Measurements from ENCODE around the gene TMEM156. TPM values are rescaled to one million over a fixed set of nuclear protein-coding genes. Genes with fewer than 3 reads are reported as not detected.

Gene TMEM156
- total RNA-seq, 2 donors from 2014 or later = not detected

DNA sequence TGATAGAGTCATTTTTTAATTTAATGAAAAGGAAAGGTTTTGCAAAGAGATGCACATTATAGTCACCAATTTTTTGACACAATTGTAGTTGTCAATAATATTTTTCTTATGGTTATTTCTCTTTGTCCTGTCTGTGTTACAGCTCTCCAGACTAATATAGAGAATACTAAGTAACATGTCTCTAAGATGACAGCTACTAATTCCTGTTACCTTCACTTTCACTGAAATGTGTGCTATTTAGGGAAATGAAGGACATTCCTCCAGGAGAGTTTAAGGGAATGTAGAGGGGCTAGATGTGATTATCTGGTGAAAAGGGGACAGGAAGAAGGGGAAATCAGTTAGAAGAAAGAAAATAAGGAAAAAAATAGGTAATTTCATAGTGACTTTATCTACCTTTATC, 31.2 kb upstream of the TMEM156 start:
- Histone ChIP-seq H3K4me1 (ENCODE audit: control insufficient read depth, insufficient read depth, low read length) (no peaks in the 10 kb centered on the region), H3K9ac (ENCODE audit: extremely low read depth, low read length, poor library complexity, severe bottlenecking) (no peak overlapping the region), H3K4me3 (ENCODE audit: low read length) (no peak overlapping the region), H3K27ac (ENCODE audit: low read depth, low read length) (no peak overlapping the region), H3K9me3 (ENCODE audit: control insufficient read depth, low read length) (no peaks in the 10 kb centered on the region), H3K36me3 (ENCODE audit: control insufficient read depth, insufficient read depth, low read length) (no peaks in the 10 kb centered on the region), H3K27me3 (ENCODE audit: control insufficient read depth, insufficient read depth, low read length, poor library complexity, severe bottlenecking) (no peaks in the 10 kb centered on the region)
- no peak for DNase-seq
- TF ChIP-seq, protein P1, sequence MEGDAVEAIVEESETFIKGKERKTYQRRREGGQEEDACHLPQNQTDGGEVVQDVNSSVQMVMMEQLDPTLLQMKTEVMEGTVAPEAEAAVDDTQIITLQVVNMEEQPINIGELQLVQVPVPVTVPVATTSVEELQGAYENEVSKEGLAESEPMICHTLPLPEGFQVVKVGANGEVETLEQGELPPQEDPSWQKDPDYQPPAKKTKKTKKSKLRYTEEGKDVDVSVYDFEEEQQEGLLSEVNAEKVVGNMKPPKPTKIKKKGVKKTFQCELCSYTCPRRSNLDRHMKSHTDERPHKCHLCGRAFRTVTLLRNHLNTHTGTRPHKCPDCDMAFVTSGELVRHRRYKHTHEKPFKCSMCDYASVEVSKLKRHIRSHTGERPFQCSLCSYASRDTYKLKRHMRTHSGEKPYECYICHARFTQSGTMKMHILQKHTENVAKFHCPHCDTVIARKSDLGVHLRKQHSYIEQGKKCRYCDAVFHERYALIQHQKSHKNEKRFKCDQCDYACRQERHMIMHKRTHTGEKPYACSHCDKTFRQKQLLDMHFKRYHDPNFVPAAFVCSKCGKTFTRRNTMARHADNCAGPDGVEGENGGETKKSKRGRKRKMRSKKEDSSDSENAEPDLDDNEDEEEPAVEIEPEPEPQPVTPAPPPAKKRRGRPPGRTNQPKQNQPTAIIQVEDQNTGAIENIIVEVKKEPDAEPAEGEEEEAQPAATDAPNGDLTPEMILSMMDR (conservative IDR thresholded peaks at IDR 0.05) = no peak
- no peaks in the 10 kb centered on the region for H3K9me3 Mint-ChIP-seq
- H3K4me3 Mint-ChIP-seq = no peak overlapping the region
- H3K27ac Mint-ChIP-seq = no peak overlapping the region
- no peaks in the 10 kb centered on the region for H3K27me3 Mint-ChIP-seq (ENCODE audit: insufficient read depth)
- H3K4me1 Mint-ChIP-seq = peaks cover 10% of the 10 kb centered on the region
- H3K36me3 Mint-ChIP-seq (ENCODE audit: low read depth) = no peaks in the 10 kb centered on the region

- Mint-ChIP-seq H3K4me3 (no peak overlapping the region), H3K4me1 (peaks cover 10% of the 10 kb centered on the region), H3K27ac (no peak overlapping the region), H3K9me3 (no peaks in the 10 kb centered on the region), H3K36me3 (ENCODE audit: low read depth) (no peaks in the 10 kb centered on the region), H3K27me3 (ENCODE audit: insufficient read depth) (no peaks in the 10 kb centered on the region)
- Histone ChIP-seq H3K4me1 (ENCODE audit: control insufficient read depth, insufficient read depth, low read length) (no peaks in the 10 kb centered on the region), H3K9me3 (ENCODE audit: control insufficient read depth, low read length) (no peaks in the 10 kb centered on the region), H3K27me3 (ENCODE audit: control insufficient read depth, insufficient read depth, low read length, poor library complexity, severe bottlenecking) (no peaks in the 10 kb centered on the region), H3K4me3 (ENCODE audit: low read length) (no peak overlapping the region), H3K9ac (ENCODE audit: extremely low read depth, low read length, poor library complexity, severe bottlenecking) (no peak overlapping the region), H3K27ac (ENCODE audit: low read depth, low read length) (no peak overlapping the region), H3K36me3 (ENCODE audit: control insufficient read depth, insufficient read depth, low read length) (no peaks in the 10 kb centered on the region)
- TF ChIP-seq, protein P1 (conservative IDR thresholded peaks at IDR 0.05) = no peak
- DNase-seq = no peak
- 65 to 75% methylated on average over 4 of the region's 4 CpGs for WGBS, 2 experiments (ENCODE audit: insufficient coverage in 1 of 2, insufficient read length in 1 of 2)
These were observed 30.5 kb upstream of the TMEM156 start for GRCh38 chr4:39062770-39063097.

- H3K36me3 ChIP-seq (ENCODE audit: control insufficient read depth, insufficient read depth, low read length) = no peaks in the 10 kb centered on the region
- Mint-ChIP-seq H3K36me3 (ENCODE audit: low read depth) (no peaks in the 10 kb centered on the region), H3K4me1 (peaks cover 10% of the 10 kb centered on the region), H3K27me3 (ENCODE audit: insufficient read depth) (no peaks in the 10 kb centered on the region), H3K9me3 (no peaks in the 10 kb centered on the region), H3K4me3 (no peak within 1 kb of the TSS), H3K27ac (no peak within 1 kb of the TSS)
- no peaks in the 10 kb centered on the region for H3K4me1 ChIP-seq (ENCODE audit: control insufficient read depth, insufficient read depth, low read length)
- no peak for DNase-seq
- H3K27me3 ChIP-seq (ENCODE audit: control insufficient read depth, insufficient read depth, low read length, poor library complexity, severe bottlenecking) = no peaks in the 10 kb centered on the region
- H3K27ac ChIP-seq (ENCODE audit: low read depth, low read length) = no peak within 1 kb of the TSS
- H3K4me3 ChIP-seq (ENCODE audit: low read length) = no peak within 1 kb of the TSS
- WGBS, 2 experiments (ENCODE audit: insufficient coverage in 1 of 2, insufficient read length in 1 of 2) = 37 to 46% methylated on average over 3 to 7 of the region's 7 CpGs
- H3K9ac ChIP-seq (ENCODE audit: extremely low read depth, low read length, poor library complexity, severe bottlenecking) = no peak within 1 kb of the TSS
- TF ChIP-seq, protein P1 (conservative IDR thresholded peaks at IDR 0.05) = no peak
- no peaks in the 10 kb centered on the region for H3K9me3 ChIP-seq (ENCODE audit: control insufficient read depth, low read length)
These were observed 30.0 kb upstream of the TMEM156 start, which contains the start of gene KLHL5 for GRCh38 chr4:39062094-39062769. Gene KLHL5, plus strand, starts transcription at chr4:39062232. Its CDS starts 421 bp downstream, at chr4:39062653.

Data from endodermal cell (in vitro differentiated cells).